H1 (cell line): Measurements from ENCODE around the gene SYPL1. TPM values are rescaled to one million over a fixed set of nuclear protein-coding genes. Genes with fewer than 3 reads are reported as not detected.

Experiments
- EP300 ChIP-seq, 2 experiments: IDR thresholded peaks; 1 replicate in 1 of 2; 2 replicates in 1 of 2; pipeline ENCODE4 v1.6.1; 2011 to 2012; ENCODE audit warnings: low read depth in 2 of 2, low read length in 2 of 2, mild to moderate bottlenecking in 2 of 2, borderline replicate concordance in 1 of 2, inconsistent platforms in 1 of 2, moderate library complexity in 1 of 2
- HDAC2 ChIP-seq, 2 experiments: fragments of 300-600 bp in 1 of 2; sonication (generic) in 1 of 2; IDR thresholded peaks; 2 replicates each; pipeline ENCODE4 v1.6.1; 2011 to 2012; ENCODE audit warnings: low read depth in 2 of 2, low read length in 2 of 2, mild to moderate bottlenecking in 2 of 2, moderate library complexity in 2 of 2, borderline replicate concordance in 1 of 2, inconsistent platforms in 1 of 2
- POLR2A ChIP-seq, 2 experiments: IDR thresholded peaks; 1 replicate in 1 of 2; 2 replicates in 1 of 2; pipeline ENCODE4 v1.6.1; 2011; ENCODE audit warnings: low read depth in 2 of 2, low read length in 2 of 2, mild to moderate bottlenecking in 2 of 2; ENCODE audit errors: control extremely low read depth in 1 of 2
- RFX5 ChIP-seq: IDR thresholded peaks from 2 replicates; pipeline ENCODE4 v1.6.1; 2011; ENCODE audit warnings: low read depth, low read length, improper control_type of control experiment, borderline replicate concordance
- SIN3A ChIP-seq, 2 experiments: IDR thresholded peaks in 1 of 2; conservative IDR thresholded peaks in 1 of 2; 2 replicates each; pipeline ENCODE4 v1.6.1; 2011 to 2012; ENCODE audit warnings: low read length in 2 of 2, improper control_type of control experiment in 1 of 2, low read depth in 1 of 2, mild to moderate bottlenecking in 1 of 2
- TBP ChIP-seq: IDR thresholded peaks from 2 replicates; pipeline ENCODE4 v1.6.1; 2011; ENCODE audit warnings: low read depth, low read length, improper control_type of control experiment
- polyA plus RNA-seq, 7 experiments: library from polyadenylated mRNA; depleted of rRNA in 3 of 7; stranded (reverse) in 5 of 7; unstranded in 2 of 7; fragments of >200 nt in 5 of 7; fragments of 200-250 nt in 2 of 7; gene quantifications; 1 replicate in 5 of 7; 2 replicates in 1 of 7; 4 replicates in 1 of 7; pipeline versions ENCODE4 v1.2.1 to v1.2.3, GENCODE V29; 2011 to 2013; ENCODE audit warnings: missing spikeins in 2 of 7, mixed read lengths in 2 of 7
- total RNA-seq: library from RNA; stranded (reverse); fragmentation: NEBNext Ultra II Directional; extraction: Animal tissue kit (Norgen Biotek cat#: 25700); gene quantifications from 2 replicates; pipeline ENCODE4 v1.2.1, GENCODE V29; 2021
- TF ChIP-seq, protein P1 (sequence below): IDR thresholded peaks from 2 replicates; pipeline ENCODE4 v1.6.1; 2012; ENCODE audit warnings: low read length, inconsistent platforms

The SYPL1 gene
- total and polyA plus RNA-seq, 2 of the 8 experiments (the other 6 are each of a cell fraction or from before 2014, with no cell fraction given) = 44.9 to 57.7 TPM

- TF ChIP-seq, protein P1, sequence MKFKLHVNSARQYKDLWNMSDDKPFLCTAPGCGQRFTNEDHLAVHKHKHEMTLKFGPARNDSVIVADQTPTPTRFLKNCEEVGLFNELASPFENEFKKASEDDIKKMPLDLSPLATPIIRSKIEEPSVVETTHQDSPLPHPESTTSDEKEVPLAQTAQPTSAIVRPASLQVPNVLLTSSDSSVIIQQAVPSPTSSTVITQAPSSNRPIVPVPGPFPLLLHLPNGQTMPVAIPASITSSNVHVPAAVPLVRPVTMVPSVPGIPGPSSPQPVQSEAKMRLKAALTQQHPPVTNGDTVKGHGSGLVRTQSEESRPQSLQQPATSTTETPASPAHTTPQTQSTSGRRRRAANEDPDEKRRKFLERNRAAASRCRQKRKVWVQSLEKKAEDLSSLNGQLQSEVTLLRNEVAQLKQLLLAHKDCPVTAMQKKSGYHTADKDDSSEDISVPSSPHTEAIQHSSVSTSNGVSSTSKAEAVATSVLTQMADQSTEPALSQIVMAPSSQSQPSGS = no peak
- TF ChIP-seq HDAC2 (IDR thresholded peaks at IDR 0.05; ENCODE audit: borderline replicate concordance in 1 of 2, low read depth in 2 of 2, low read length in 2 of 2) (no peak), RFX5 (no peak), EP300 (IDR thresholded peaks at IDR 0.05; ENCODE audit: borderline replicate concordance in 1 of 2, low read depth in 2 of 2, low read length in 2 of 2) (no peak), TBP (no peak), POLR2A (IDR thresholded peaks at IDR 0.05; ENCODE audit: control extremely low read depth in 1 of 2, low read depth in 2 of 2, low read length in 2 of 2) (no peak), SIN3A (conservative IDR thresholded peaks at IDR 0.05 in 1 of 2, IDR thresholded peaks at IDR 0.05 in 1 of 2; ENCODE audit: low read depth in 1 of 2, low read length in 2 of 2) (no peak)
Observed at GRCh38 chr7:106070201-106070551, 41.9 kb downstream of the SYPL1 start (continued).
